Mesenchymal stem cell (in vitro differentiated cells and primary cell): ENCODE results near the gene EVI5.
"Not testable (repeated sequence)": the region's sequence is repeated elsewhere in the genome, so short reads cannot be mapped to it uniquely, and the experiment has no call there.

Experiments used
- DNase-seq: peaks from one replicate; pipeline ENCODE4 v3.0.0-alpha.2; 2013
- H2AFZ ChIP-seq: one replicate; pipeline ENCODE4 v1.6.1; 2013; ENCODE audit warnings: low read depth, mild to moderate bottlenecking, control low read depth, inconsistent platforms, low read length, moderate library complexity
- H2AK5ac ChIP-seq: 2 replicates; pipeline ENCODE4 v1.6.1; 2013; ENCODE audit warnings: low read length, moderate library complexity, mild to moderate bottlenecking, inconsistent platforms; ENCODE audit not compliant: severe bottlenecking
- H2BK120ac ChIP-seq: one replicate; pipeline ENCODE4 v1.6.1; 2013; ENCODE audit warnings: low read depth, mild to moderate bottlenecking, inconsistent platforms, low read length, moderate library complexity
- H2BK12ac ChIP-seq, 2 experiments: one replicate each; pipeline ENCODE4 v1.6.1; 2013; ENCODE audit warnings: inconsistent platforms in 2 of 2, low read length in 2 of 2, mild to moderate bottlenecking in 2 of 2, moderate library complexity in 2 of 2, control low read depth in 1 of 2
- H2BK15ac ChIP-seq: one replicate; pipeline ENCODE4 v1.6.1; 2013; ENCODE audit warnings: mild to moderate bottlenecking, low read depth, inconsistent platforms; ENCODE audit not compliant: poor library complexity, severe bottlenecking
- H2BK5ac ChIP-seq: 2 replicates; pipeline ENCODE4 v1.6.1; 2013; ENCODE audit warnings: low read depth, mild to moderate bottlenecking, low read length, control low read depth, inconsistent platforms; ENCODE audit not compliant: poor library complexity, severe bottlenecking
- H3K14ac ChIP-seq, 2 experiments: one replicate each; pipeline ENCODE4 v1.6.1; 2013; ENCODE audit warnings: inconsistent platforms in 2 of 2, low read length in 2 of 2, control low read depth in 1 of 2, mild to moderate bottlenecking in 1 of 2, moderate library complexity in 1 of 2
- H3K18ac ChIP-seq, 2 experiments: one replicate each; pipeline ENCODE4 v1.6.1; 2013; ENCODE audit warnings: inconsistent platforms in 2 of 2, low read length in 2 of 2, control low read depth in 1 of 2, low read depth in 1 of 2, mild to moderate bottlenecking in 1 of 2
- H3K23ac ChIP-seq, 2 experiments: one replicate each; pipeline ENCODE4 v1.6.1; 2013; ENCODE audit warnings: inconsistent platforms in 2 of 2, low read length in 2 of 2, mild to moderate bottlenecking in 2 of 2, moderate library complexity in 2 of 2, control low read depth in 1 of 2
- H3K27ac ChIP-seq: 2 replicates; pipeline ENCODE4 v1.5.1; 2013; ENCODE audit warnings: mild to moderate bottlenecking, moderate library complexity, low read length, control low read depth, inconsistent platforms; ENCODE audit not compliant: poor library complexity, severe bottlenecking
- H3K27me3 ChIP-seq, 2 experiments: 2 replicates each; pipeline versions ENCODE4 v1.6.1 to v1.7.0; 2013; ENCODE audit warnings: low read length in 2 of 2, mild to moderate bottlenecking in 2 of 2, moderate library complexity in 2 of 2, control low read depth in 1 of 2, inconsistent platforms in 1 of 2; ENCODE audit not compliant: control insufficient read depth in 1 of 2, insufficient read depth in 1 of 2
- H3K36me3 ChIP-seq, 2 experiments: 2 replicates each; pipeline versions ENCODE4 v1.6.1 to v1.7.0; 2013; ENCODE audit warnings: low read length in 2 of 2, control low read depth in 1 of 2, inconsistent platforms in 1 of 2, low read depth in 1 of 2, mild to moderate bottlenecking in 1 of 2; ENCODE audit not compliant: insufficient read depth in 2 of 2, control insufficient read depth in 1 of 2
- H3K4ac ChIP-seq, 2 experiments: one replicate each; pipeline ENCODE4 v1.6.1; 2013; ENCODE audit warnings: inconsistent platforms in 2 of 2, low read length in 2 of 2, mild to moderate bottlenecking in 2 of 2, moderate library complexity in 2 of 2, control low read depth in 1 of 2, low read depth in 1 of 2
- H3K4me1 ChIP-seq: 2 replicates; pipeline ENCODE4 v1.6.1; 2013; ENCODE audit warnings: low read depth, low read length, control low read depth; ENCODE audit not compliant: control insufficient read depth, insufficient read depth
- H3K4me2 ChIP-seq: 2 replicates; pipeline ENCODE4 v1.6.1; 2013; ENCODE audit warnings: low read length, mild to moderate bottlenecking, inconsistent platforms; ENCODE audit not compliant: poor library complexity, severe bottlenecking
- H3K4me3 ChIP-seq, 2 experiments: 2 replicates each; pipeline versions ENCODE4 v1.5.1 to v1.7.0; 2013; ENCODE audit warnings: low read length in 2 of 2, mild to moderate bottlenecking in 2 of 2, control low read depth in 1 of 2, low read depth in 1 of 2; ENCODE audit not compliant: insufficient read depth in 1 of 2
- H3K79me1 ChIP-seq: replicated peaks from 2 replicates; pipeline ENCODE4 v1.6.1; 2013; ENCODE audit warnings: mild to moderate bottlenecking, control low read depth, low read length, inconsistent platforms; ENCODE audit not compliant: poor library complexity, severe bottlenecking
- H3K9ac ChIP-seq: 2 replicates; pipeline ENCODE4 v1.7.0; 2013; ENCODE audit warnings: mild to moderate bottlenecking, low read length, moderate library complexity
- H3K9me3 ChIP-seq: 2 replicates; pipeline ENCODE4 v1.7.0; 2013; ENCODE audit warnings: mild to moderate bottlenecking, low read length; ENCODE audit not compliant: control insufficient read depth
- H4K8ac ChIP-seq: one replicate; pipeline ENCODE4 v1.6.1; 2013; ENCODE audit warnings: inconsistent platforms, mild to moderate bottlenecking, low read length, moderate library complexity
- H4K91ac ChIP-seq: one replicate; pipeline ENCODE4 v1.6.1; 2013; ENCODE audit warnings: mild to moderate bottlenecking, low read length, inconsistent platforms
- WGBS: methylation state at CpG from one replicate; pipeline ENCODE4 v1.1.7; 2013; ENCODE audit warnings: mixed read lengths; 5-methylcytosine and 5-hydroxymethylcytosine counted together

The EVI5 gene

DNA sequence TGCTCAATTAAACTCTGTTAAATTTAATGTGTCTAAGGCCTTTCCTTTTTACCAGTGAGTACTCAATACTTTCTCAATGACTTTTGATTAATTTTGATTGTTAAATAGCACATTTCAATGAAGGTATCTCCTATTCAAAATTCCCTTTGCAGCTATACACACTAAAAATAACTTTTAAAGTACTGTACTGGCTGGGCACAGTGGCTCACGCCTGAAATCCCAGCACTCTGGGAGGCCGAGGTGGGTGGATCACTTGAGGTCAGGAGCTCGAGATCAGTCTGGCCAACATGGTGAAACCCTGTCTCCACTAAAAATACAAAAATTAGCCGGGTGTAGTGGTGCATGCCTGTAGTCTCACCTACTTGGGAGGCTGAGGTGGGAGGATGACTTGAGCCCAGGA, 38.7 kb downstream of the EVI5 start:
- 94% methylated on average over 3 of the region's 4 CpGs for WGBS

DNA sequence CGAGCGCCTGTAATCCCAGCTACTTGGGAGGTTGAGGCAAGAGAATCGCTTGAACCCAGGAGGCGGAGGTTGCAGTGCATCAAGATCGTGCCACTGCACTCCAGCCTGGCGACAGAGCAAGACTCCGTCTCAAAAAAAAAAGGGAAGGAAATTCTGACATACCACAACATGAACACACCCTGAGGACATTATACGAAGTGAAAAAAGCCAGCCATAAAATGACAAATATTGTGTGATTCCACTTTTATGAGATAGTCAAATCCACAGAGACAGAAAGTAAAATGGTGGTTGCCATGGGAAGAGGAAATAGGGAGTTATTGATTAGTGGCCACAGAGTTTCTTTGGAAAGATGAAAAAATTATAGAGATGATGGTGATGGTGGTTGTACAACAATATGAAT, 41.7 kb downstream of the EVI5 start:
- Histone ChIP-seq H4K91ac (no peak overlapping the region), H3K79me1 (peaks cover 25% of the 10 kb centered on the region), H3K9ac (no peak overlapping the region), H3K4me2 (no peak overlapping the region), H3K4ac (no peak overlapping the region), H2BK5ac (no peak overlapping the region), H3K4me1 (no peaks in the 10 kb centered on the region), H4K8ac (no peak overlapping the region), H3K27ac (no peak overlapping the region), H3K14ac (no peak overlapping the region), H2BK120ac (no peak overlapping the region), H3K27me3 (no peaks in the 10 kb centered on the region), H3K4me3 (no peak overlapping the region), H2AFZ (no peak overlapping the region), H3K36me3 (no peaks in the 10 kb centered on the region), H3K9me3 (no peaks in the 10 kb centered on the region), H3K23ac (no peak overlapping the region), H2AK5ac (no peak overlapping the region), H2BK12ac (no peak overlapping the region), H3K18ac (no peak overlapping the region), H2BK15ac (no peak overlapping the region)
- WGBS: 100% methylated on average over 6 of the region's 8 CpGs
- no peak for DNase-seq

More for the DNA sequence above, 38.7 kb downstream of the EVI5 start:
- not testable (repeated sequence) for H3K27ac ChIP-seq, DNase-seq, H3K9ac ChIP-seq, H3K4me1 ChIP-seq, H3K4me2 ChIP-seq, H2BK12ac ChIP-seq, H3K36me3 ChIP-seq, H2AFZ ChIP-seq, H2BK5ac ChIP-seq, H3K4me3 ChIP-seq, H3K14ac ChIP-seq, H2AK5ac ChIP-seq, H4K8ac ChIP-seq, H3K18ac ChIP-seq, H3K4ac ChIP-seq, H2BK120ac ChIP-seq, H3K23ac ChIP-seq, H3K27me3 ChIP-seq, H2BK15ac ChIP-seq, H4K91ac ChIP-seq, H3K9me3 ChIP-seq
- H3K79me1 ChIP-seq: peaks cover 26% of the 10 kb centered on the region

GRCh38 chr1:92739669-92740524, 45.0 kb downstream of the EVI5 start:
- 93% methylated on average over 3 of the region's 4 CpGs for WGBS
- Histone ChIP-seq H3K9ac (no peak overlapping the region), H2AK5ac (no peak overlapping the region), H3K36me3 (peaks cover 0 to 4% of the 10 kb centered on the region in 2 experiments), H3K27me3 (no peaks in the 10 kb centered on the region), H4K8ac (no peak overlapping the region), H2BK15ac (no peak overlapping the region), H3K4me3 (no peak overlapping the region), H3K79me1 (peaks cover 10% of the 10 kb centered on the region), H2BK5ac (no peak overlapping the region), H3K4ac (no peak overlapping the region), H2AFZ (no peak overlapping the region), H3K4me2 (no peak overlapping the region), H4K91ac (no peak overlapping the region), H3K18ac (no peak overlapping the region), H2BK120ac (no peak overlapping the region), H3K9me3 (no peaks in the 10 kb centered on the region), H2BK12ac (no peak overlapping the region), H3K4me1 (no peaks in the 10 kb centered on the region), H3K14ac (no peak overlapping the region), H3K23ac (no peak overlapping the region), H3K27ac (no peak overlapping the region)
- peak; percentile 18 for DNase-seq

- H2AFZ ChIP-seq: no peak overlapping the region
- H3K79me1 ChIP-seq: peaks cover 10% of the 10 kb centered on the region
- H2BK12ac ChIP-seq: no peak overlapping the region
- no peaks in the 10 kb centered on the region for H3K4me1 ChIP-seq
- H3K9me3 ChIP-seq: no peaks in the 10 kb centered on the region
- H3K36me3 ChIP-seq: peaks cover 3 to 6% of the 10 kb centered on the region in 2 experiments
- no peak overlapping the region for H3K9ac ChIP-seq
- H4K91ac ChIP-seq: no peak overlapping the region
- no peaks in the 10 kb centered on the region for H3K27me3 ChIP-seq
- H3K23ac ChIP-seq: no peak overlapping the region
- H3K27ac ChIP-seq: no peak overlapping the region
- no peak overlapping the region for H2BK5ac ChIP-seq
- 85% methylated on average over 1 of the region's 4 CpGs for WGBS
- no peak overlapping the region for H3K4me3 ChIP-seq
- no peak overlapping the region for H2AK5ac ChIP-seq
- no peak overlapping the region for H3K18ac ChIP-seq
- H3K14ac ChIP-seq: no peak overlapping the region
- no peak for DNase-seq
- no peak overlapping the region for H3K4me2 ChIP-seq
- no peak overlapping the region for H4K8ac ChIP-seq
- H2BK15ac ChIP-seq: no peak overlapping the region
- H2BK120ac ChIP-seq: no peak overlapping the region
- H3K4ac ChIP-seq: no peak overlapping the region
Measured at GRCh38 chr1:92736395-92736794, 48.5 kb downstream of the EVI5 start.
